ENCODE measurements around the gene PRDM16. TPM values are rescaled to one million over a fixed set of nuclear protein-coding genes. Genes with fewer than 3 reads are reported as not detected.

Gene PRDM16
- total RNA-seq = 1 to 10 TPM in 1 of 2 donors, under 1 TPM in 1; 0.79 to 6.1 TPM

- no peaks in the 10 kb centered on the region for H3K4me1 ChIP-seq
- peak within 1 kb of the TSS in 1 of 2 donors; percentile 24 for H3K9ac ChIP-seq (ENCODE audit: low read depth in 2 of 2, low read length in 2 of 2)
- peaks cover 85% of the 10 kb centered on the region for H3K27me3 ChIP-seq
- no peaks in the 10 kb centered on the region for H3K9me3 ChIP-seq
- intact Hi-C loops (cut with DNase I) = loop anchor here (10.0 kb wide), 1 partner anchor 216 kb away; no protein-coding TSS in a partner anchor
- DNase-seq = peak; percentile 26
- H3K4me3 ChIP-seq = peak within 1 kb of the TSS; percentile 77
- TF ChIP-seq, protein P1, sequence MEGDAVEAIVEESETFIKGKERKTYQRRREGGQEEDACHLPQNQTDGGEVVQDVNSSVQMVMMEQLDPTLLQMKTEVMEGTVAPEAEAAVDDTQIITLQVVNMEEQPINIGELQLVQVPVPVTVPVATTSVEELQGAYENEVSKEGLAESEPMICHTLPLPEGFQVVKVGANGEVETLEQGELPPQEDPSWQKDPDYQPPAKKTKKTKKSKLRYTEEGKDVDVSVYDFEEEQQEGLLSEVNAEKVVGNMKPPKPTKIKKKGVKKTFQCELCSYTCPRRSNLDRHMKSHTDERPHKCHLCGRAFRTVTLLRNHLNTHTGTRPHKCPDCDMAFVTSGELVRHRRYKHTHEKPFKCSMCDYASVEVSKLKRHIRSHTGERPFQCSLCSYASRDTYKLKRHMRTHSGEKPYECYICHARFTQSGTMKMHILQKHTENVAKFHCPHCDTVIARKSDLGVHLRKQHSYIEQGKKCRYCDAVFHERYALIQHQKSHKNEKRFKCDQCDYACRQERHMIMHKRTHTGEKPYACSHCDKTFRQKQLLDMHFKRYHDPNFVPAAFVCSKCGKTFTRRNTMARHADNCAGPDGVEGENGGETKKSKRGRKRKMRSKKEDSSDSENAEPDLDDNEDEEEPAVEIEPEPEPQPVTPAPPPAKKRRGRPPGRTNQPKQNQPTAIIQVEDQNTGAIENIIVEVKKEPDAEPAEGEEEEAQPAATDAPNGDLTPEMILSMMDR (IDR thresholded peaks at IDR 0.05) = no peak
- no peak within 1 kb of the TSS for H3K27ac ChIP-seq
- no peaks in the 10 kb centered on the region for H3K36me3 ChIP-seq
Measured at GRCh38 chr1:3068564-3069431, at the start of gene PRDM16. Gene PRDM16 (plus strand): TSS chr1:3069203. CDS start chr1:3069260, 57 bp downstream.

DNA sequence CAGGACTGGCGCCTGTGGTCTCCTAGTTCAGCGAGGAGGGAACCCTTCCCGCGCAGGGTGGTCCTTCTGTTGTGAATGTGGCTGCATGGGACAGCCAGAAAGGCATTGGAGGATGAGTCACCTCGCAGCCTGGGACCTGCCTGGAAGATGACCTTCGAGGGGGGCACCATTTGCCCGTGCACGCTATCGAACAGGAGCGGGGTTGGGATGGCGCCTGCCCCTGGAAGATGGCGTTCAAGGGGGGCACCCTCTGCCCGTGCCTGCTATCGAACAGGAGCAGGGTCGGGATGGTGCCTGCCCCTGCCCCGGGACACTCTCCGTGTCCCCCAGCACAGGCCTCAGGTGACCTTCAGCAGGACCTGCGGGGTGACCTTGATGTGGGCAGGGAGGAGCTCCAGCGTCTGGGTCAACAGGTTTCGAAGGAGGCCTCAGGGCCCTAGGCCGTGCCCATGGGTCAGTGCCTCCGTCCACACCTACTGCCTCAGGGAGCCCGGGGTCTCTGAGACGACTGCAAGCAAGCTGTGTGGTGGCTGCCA lies 49.4 kb upstream of the PRDM16 start:
- no peaks in the 10 kb centered on the region for H3K36me3 ChIP-seq
- H3K4me3 ChIP-seq = no peak overlapping the region
- H3K27ac ChIP-seq = no peak overlapping the region
- no peaks in the 10 kb centered on the region for H3K4me1 ChIP-seq
- H3K27me3 ChIP-seq = no peaks in the 10 kb centered on the region
- H3K9ac ChIP-seq (ENCODE audit: low read depth in 2 of 2, low read length in 2 of 2) = no peak overlapping the region
- TF ChIP-seq, protein P1 (IDR thresholded peaks at IDR 0.05) = no peak
- no peak for DNase-seq
- intact Hi-C loops (cut with DNase I) = no loop called here
- H3K9me3 ChIP-seq = no peaks in the 10 kb centered on the region

DNA sequence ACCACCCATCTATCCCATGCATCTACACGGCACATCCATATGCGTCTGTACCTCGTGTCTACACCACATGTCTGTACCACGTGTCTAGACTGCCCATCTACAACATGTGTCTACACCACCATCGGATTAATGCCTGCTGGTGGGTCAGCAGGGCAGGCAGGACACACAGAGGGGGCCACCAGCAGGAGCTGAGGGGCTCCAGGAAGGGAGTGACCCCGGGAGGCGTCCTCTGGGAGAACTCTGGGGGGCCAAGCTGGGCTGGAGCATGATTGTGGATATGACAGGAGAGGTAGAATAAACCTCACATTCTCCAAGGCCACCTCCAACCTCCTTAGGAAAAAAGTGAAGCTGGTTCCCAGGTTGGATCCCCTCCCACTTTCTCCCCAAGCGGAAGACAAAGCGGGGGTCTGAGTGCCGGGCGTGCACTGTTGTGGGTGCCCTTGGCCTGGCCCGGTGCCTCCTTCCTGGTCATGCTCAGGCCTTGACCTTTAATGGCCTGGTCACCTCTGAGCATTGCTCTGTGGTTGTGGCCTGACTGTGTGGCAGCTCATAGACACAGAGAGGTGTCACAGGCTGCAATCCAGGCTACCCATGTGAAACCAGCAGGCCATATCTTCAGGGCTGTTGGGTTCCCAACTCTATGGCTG lies 48.6 kb upstream of the PRDM16 start:
- H3K36me3 ChIP-seq = no peaks in the 10 kb centered on the region
- intact Hi-C loops (cut with DNase I) = no loop called here
- no peak overlapping the region for H3K4me3 ChIP-seq
- H3K27ac ChIP-seq = no peak overlapping the region
- H3K9ac ChIP-seq (ENCODE audit: low read depth in 2 of 2, low read length in 2 of 2) = no peak overlapping the region
- H3K27me3 ChIP-seq = no peaks in the 10 kb centered on the region
- no peaks in the 10 kb centered on the region for H3K9me3 ChIP-seq
- TF ChIP-seq, protein P1 (IDR thresholded peaks at IDR 0.05) = no peak
- H3K4me1 ChIP-seq = no peaks in the 10 kb centered on the region
- DNase-seq = no peak

DNA sequence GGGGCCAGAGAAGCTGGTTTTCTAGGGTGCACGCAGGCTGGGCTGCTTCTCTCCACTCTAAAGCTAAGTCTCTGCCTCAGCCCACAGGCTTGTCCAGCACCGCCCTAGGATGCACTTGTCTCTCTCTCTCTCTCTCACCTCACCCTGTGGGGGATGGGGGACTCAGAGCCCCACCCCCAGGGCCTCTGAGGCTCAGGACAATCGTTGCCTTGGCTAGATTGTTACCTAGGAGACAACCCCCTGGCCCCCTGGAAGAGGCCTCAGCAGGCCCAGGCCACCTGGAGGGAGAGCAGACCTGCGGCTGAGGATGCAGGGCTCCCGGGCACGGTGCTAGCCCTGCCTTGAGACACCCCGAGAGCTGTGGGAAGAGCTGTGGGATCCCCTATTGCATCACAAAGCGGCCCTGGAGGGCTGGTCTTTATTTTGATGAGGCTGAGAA lies 47.8 kb upstream of the PRDM16 start, which contains the start of gene ACTRT2:
Gene ACTRT2, plus strand, starts transcription at position 235 of the 439 bp plus-strand sequence. CDS start 220 bp downstream, outside the sequence.
- H3K36me3 ChIP-seq = no peaks in the 10 kb centered on the region
- no peaks in the 10 kb centered on the region for H3K27me3 ChIP-seq
- intact Hi-C loops (cut with DNase I) = no loop called here
- H3K9me3 ChIP-seq = no peaks in the 10 kb centered on the region
- no peak within 1 kb of the TSS for H3K9ac ChIP-seq (ENCODE audit: low read depth in 2 of 2, low read length in 2 of 2)
- H3K4me1 ChIP-seq = no peaks in the 10 kb centered on the region
- TF ChIP-seq, protein P1 (IDR thresholded peaks at IDR 0.05) = no peak
- H3K4me3 ChIP-seq = no peak within 1 kb of the TSS
- no peak for DNase-seq
- H3K27ac ChIP-seq = no peak within 1 kb of the TSS

DNA sequence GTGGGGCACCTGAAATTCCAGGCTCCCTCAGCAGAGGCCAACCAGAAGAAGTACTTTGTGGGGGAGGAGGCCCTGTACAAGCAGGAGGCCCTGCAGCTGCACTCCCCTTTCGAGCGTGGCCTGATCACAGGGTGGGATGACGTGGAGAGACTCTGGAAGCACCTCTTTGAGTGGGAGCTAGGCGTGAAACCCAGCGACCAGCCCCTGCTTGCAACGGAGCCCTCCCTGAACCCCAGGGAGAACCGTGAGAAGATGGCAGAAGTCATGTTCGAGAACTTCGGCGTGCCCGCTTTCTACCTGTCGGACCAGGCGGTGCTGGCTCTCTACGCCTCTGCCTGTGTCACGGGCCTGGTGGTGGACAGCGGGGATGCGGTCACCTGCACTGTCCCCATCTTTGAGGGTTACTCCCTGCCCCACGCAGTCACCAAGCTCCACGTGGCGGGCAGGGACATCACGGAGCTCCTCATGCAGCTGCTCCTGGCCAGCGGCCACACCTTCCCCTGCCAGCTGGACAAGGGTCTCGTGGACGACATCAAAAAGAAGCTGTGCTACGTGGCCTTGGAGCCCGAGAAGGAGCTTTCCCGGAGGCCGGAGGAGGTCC lies 47.1 kb upstream of the PRDM16 start:
- DNase-seq = no peak
- TF ChIP-seq, protein P1 (IDR thresholded peaks at IDR 0.05) = no peak
- Histone ChIP-seq H3K27ac (no peak overlapping the region), H3K4me3 (no peak overlapping the region), H3K36me3 (no peaks in the 10 kb centered on the region), H3K9ac (ENCODE audit: low read depth in 2 of 2, low read length in 2 of 2) (no peak overlapping the region), H3K9me3 (no peaks in the 10 kb centered on the region), H3K27me3 (no peaks in the 10 kb centered on the region), H3K4me1 (no peaks in the 10 kb centered on the region)
- intact Hi-C loops (cut with DNase I) = no loop called here

All from colonic mucosa (tissue), 4 donors.